T-helper 2 cell (primary cell): ENCODE measurements around the gene NUPR1.
"Not testable (repeated sequence)": the region's sequence is repeated elsewhere in the genome, so short reads cannot be mapped to it uniquely, and the experiment has no call there.

Source experiments
- DNase-seq, 5 experiments: peaks; one replicate each; pipeline versions ENCODE4 v3.0.0 to v3.0.0-alpha.2; 2012 to 2022
- total RNA-seq, 2 donors: gene quantifications; one replicate each; lab custom pipeline; 2026; lab: John Stamatoyannopoulos, UW

Gene NUPR1
- 0 to 0.27 reads per million in 2 donors for total RNA-seq

- DNase-seq = no peak
Observed at GRCh38 chr16:28538733-28539596, at the start of gene NUPR1. Gene NUPR1, minus strand, starts transcription at chr16:28538974. Its CDS starts 67 bp downstream, at chr16:28538907.

GRCh38 chr16:28587386-28587785 lies 48.6 kb upstream of the NUPR1 start:
- no peak for DNase-seq

GRCh38 chr16:28586466-28586865 lies 47.7 kb upstream of the NUPR1 start:
- no peak for DNase-seq

GRCh38 chr16:28585674-28586073 lies 46.9 kb upstream of the NUPR1 start:
- no peak for DNase-seq

- DNase-seq = no peak
Observed at GRCh38 chr16:28580726-28581315, 42.0 kb upstream of the NUPR1 start.

- DNase-seq = no peak
Observed at GRCh38 chr16:28575446-28576109, 36.8 kb upstream of the NUPR1 start.

GRCh38 chr16:28574925-28575324 lies 36.2 kb upstream of the NUPR1 start:
- DNase-seq = no peak

GRCh38 chr16:28573738-28574718 lies 35.3 kb upstream of the NUPR1 start:
- DNase-seq = no peak

GRCh38 chr16:28572696-28573510 lies 34.1 kb upstream of the NUPR1 start:
- DNase-seq = no peak

- DNase-seq = no peak
Observed at GRCh38 chr16:28569968-28570752, 31.4 kb upstream of the NUPR1 start.

- DNase-seq = no peak
Observed at GRCh38 chr16:28569021-28569420, 30.2 kb upstream of the NUPR1 start.

GRCh38 chr16:28567292-28567691 lies 28.5 kb upstream of the NUPR1 start:
- no peak for DNase-seq

GRCh38 chr16:28566233-28566925 lies 27.6 kb upstream of the NUPR1 start:
- DNase-seq = not testable (repeated sequence)

GRCh38 chr16:28563218-28563617 lies 24.4 kb upstream of the NUPR1 start:
- DNase-seq = no peak

- DNase-seq = no peak
Observed at GRCh38 chr16:28562199-28562598, 23.4 kb upstream of the NUPR1 start.

GRCh38 chr16:28561557-28562187 lies 22.9 kb upstream of the NUPR1 start:
- no peak for DNase-seq

GRCh38 chr16:28558456-28558855 lies 19.7 kb upstream of the NUPR1 start:
- no peak for DNase-seq

GRCh38 chr16:28556914-28557320 lies 18.1 kb upstream of the NUPR1 start:
- DNase-seq = no peak

- DNase-seq = peak in 1 of 5 experiments; percentile 42
Observed at GRCh38 chr16:28555561-28555960, 16.8 kb upstream of the NUPR1 start.
